Stimulated activated CD8-positive, alpha-beta memory T cell treated with anti-CD3 and anti-CD28 coated beads, Interleukin-4, amount 100 ng/mL, for 24 hours (primary cell): ENCODE data around the gene SULT1C4.

Experiments used
- DNase-seq: peaks from one replicate; pipeline ENCODE4 v3.0.0-alpha.2; 2020; ENCODE audit warnings: low read depth

SULT1C4 gene

GRCh38 chr2:108370080-108370479 lies 7.7 kb upstream of the SULT1C4 start:
- no peak for DNase-seq

- no peak for DNase-seq
These were observed 980 bp upstream of the SULT1C4 start for GRCh38 chr2:108376774-108377173.

GRCh38 chr2:108377401-108377800 lies 353 bp upstream of the SULT1C4 start:
- DNase-seq: no peak

- no peak for DNase-seq
These were observed 1.1 kb downstream of the SULT1C4 start for GRCh38 chr2:108378851-108379250.

- DNase-seq: no peak
These were observed 4.4 kb downstream of the SULT1C4 start for GRCh38 chr2:108382196-108382595.

GRCh38 chr2:108383146-108383830 lies 5.5 kb downstream of the SULT1C4 start:
- no peak for DNase-seq

- DNase-seq: no peak
These were observed 7.1 kb downstream of the SULT1C4 start for GRCh38 chr2:108384662-108385393.

GRCh38 chr2:108385411-108386071 lies 7.8 kb downstream of the SULT1C4 start:
- DNase-seq: no peak

GRCh38 chr2:108388045-108388444 lies 10.3 kb downstream of the SULT1C4 start:
- no peak for DNase-seq

GRCh38 chr2:108390340-108390739 lies 12.6 kb downstream of the SULT1C4 start:
- no peak for DNase-seq

GRCh38 chr2:108392029-108392428 lies 14.3 kb downstream of the SULT1C4 start:
- DNase-seq: no peak

- DNase-seq: no peak
These were observed 15.4 kb downstream of the SULT1C4 start for GRCh38 chr2:108393197-108393596.

- no peak for DNase-seq
These were observed 17.4 kb downstream of the SULT1C4 start for GRCh38 chr2:108395155-108395554.

- DNase-seq: no peak
These were observed 19.1 kb downstream of the SULT1C4 start for GRCh38 chr2:108396845-108397244.

- no peak for DNase-seq
These were observed 21.7 kb downstream of the SULT1C4 start for GRCh38 chr2:108399479-108399878.

GRCh38 chr2:108401800-108402199 lies 24.0 kb downstream of the SULT1C4 start:
- DNase-seq: no peak

GRCh38 chr2:108403494-108403893 lies 25.7 kb downstream of the SULT1C4 start:
- no peak for DNase-seq

GRCh38 chr2:108404784-108405397 lies 27.1 kb downstream of the SULT1C4 start:
- DNase-seq: no peak

GRCh38 chr2:108407864-108408729 lies 30.3 kb downstream of the SULT1C4 start:
- DNase-seq: no peak

GRCh38 chr2:108409768-108410167 lies 32.0 kb downstream of the SULT1C4 start:
- no peak for DNase-seq

GRCh38 chr2:108412995-108413710 lies 35.4 kb downstream of the SULT1C4 start:
- DNase-seq: no peak
